NCI-H510A treated with DMSO at 0.1 percent for 48 hours (cell line): ENCODE data around the gene GSTM3.
"Not testable (repeated sequence)": the region's sequence is repeated elsewhere in the genome, so short reads cannot be mapped to it uniquely, and the experiment has no call there.

ENCODE experiments used
- DNase-seq: peaks from one replicate; lab custom pipeline; 2025; lab: John Stamatoyannopoulos, UW

GSTM3 gene

GRCh38 chr1:109726728-109727373 lies 14.0 kb downstream of the GSTM3 start:
- no peak for DNase-seq

- DNase-seq = no peak
Observed at GRCh38 chr1:109726007-109726406, 14.8 kb downstream of the GSTM3 start.

GRCh38 chr1:109725510-109725909 lies 15.3 kb downstream of the GSTM3 start:
- no peak for DNase-seq

- DNase-seq = no peak
Observed at GRCh38 chr1:109724933-109725332, 15.9 kb downstream of the GSTM3 start.

GRCh38 chr1:109722908-109723691 lies 17.7 kb downstream of the GSTM3 start:
- no peak for DNase-seq

- no peak for DNase-seq
Observed at GRCh38 chr1:109721971-109722370, 18.9 kb downstream of the GSTM3 start.

GRCh38 chr1:109721042-109721441 lies 19.8 kb downstream of the GSTM3 start:
- no peak for DNase-seq

- DNase-seq = no peak
Observed at GRCh38 chr1:109719337-109719837, 21.5 kb downstream of the GSTM3 start.

GRCh38 chr1:109718495-109718894 lies 22.3 kb downstream of the GSTM3 start:
- no peak for DNase-seq

- DNase-seq = no peak
Observed at GRCh38 chr1:109717729-109718128, 23.1 kb downstream of the GSTM3 start.

GRCh38 chr1:109716570-109717090 lies 24.2 kb downstream of the GSTM3 start:
- DNase-seq = no peak

- no peak for DNase-seq
Observed at GRCh38 chr1:109716121-109716520, 24.7 kb downstream of the GSTM3 start.

- no peak for DNase-seq
Observed at GRCh38 chr1:109714661-109715372, 26.0 kb downstream of the GSTM3 start.

- no peak for DNase-seq
Observed at GRCh38 chr1:109713636-109714035, 27.2 kb downstream of the GSTM3 start.

- no peak for DNase-seq
Observed at GRCh38 chr1:109712321-109712864, 28.4 kb downstream of the GSTM3 start.

GRCh38 chr1:109711593-109712320 lies 29.1 kb downstream of the GSTM3 start, which contains the start of gene GSTM5:
Gene GSTM5 (plus strand): TSS chr1:109712251. CDS start chr1:109712313, 62 bp downstream.
- DNase-seq = not testable (repeated sequence)

- not testable (repeated sequence) for DNase-seq
Observed at GRCh38 chr1:109709822-109710221, 31.0 kb downstream of the GSTM3 start.

- not testable (repeated sequence) for DNase-seq
Observed at GRCh38 chr1:109708949-109709348, 31.9 kb downstream of the GSTM3 start.

GRCh38 chr1:109705411-109705810 lies 35.4 kb downstream of the GSTM3 start:
- no peak for DNase-seq

- DNase-seq = no peak
Observed at GRCh38 chr1:109704173-109704572, 36.7 kb downstream of the GSTM3 start.

- not testable (repeated sequence) for DNase-seq
Observed at GRCh38 chr1:109702940-109703339, 37.9 kb downstream of the GSTM3 start.
